Tibial nerve (tissue), 4 donors: ENCODE measurements around the gene NTRK1. TPM values are rescaled to one million over a fixed set of nuclear protein-coding genes. Genes with fewer than 3 reads are reported as not detected.
A peak's percentile ranks its signal among the peaks of the same experiment; 100 is the strongest.

Source experiments
- DNase-seq, 2 donors: peaks; one replicate each; pipeline ENCODE4 v3.0.0-alpha.2; 2019; ENCODE audit warnings: low spot score in 2 of 2
- H3K27ac ChIP-seq, 4 donors: fragments of 200-600 bp; sonication (generic) in 3 of 4; one replicate each; pipeline ENCODE4 v1.5.1; 2017 to 2019; ENCODE audit warnings: mild to moderate bottlenecking in 1 of 4
- H3K27me3 ChIP-seq, 2 donors: fragments of 200-600 bp; sonication (generic) in 1 of 2; one replicate each; pipeline versions ENCODE4 v1.5.1 to v1.6.0; 2017 to 2019
- H3K36me3 ChIP-seq, 3 donors: fragments of 200-600 bp; sonication (generic); one replicate each; pipeline ENCODE4 v1.5.1; 2018 to 2019
- H3K4me1 ChIP-seq, 4 donors: fragments of 200-600 bp; sonication (generic) in 3 of 4; one replicate each; pipeline ENCODE4 v1.5.1; 2017 to 2019
- H3K4me3 ChIP-seq, 4 donors: fragments of 200-600 bp; sonication (generic) in 3 of 4; one replicate each; pipeline ENCODE4 v1.5.1; 2017 to 2019; ENCODE audit warnings: mild to moderate bottlenecking in 1 of 4, moderate library complexity in 1 of 4
- H3K9me3 ChIP-seq, 4 donors: fragments of 200-600 bp; sonication (generic) in 3 of 4; one replicate each; pipeline ENCODE4 v1.5.1; 2017 to 2019
- EP300 ChIP-seq, 2 donors: sonication (generic); formaldehyde crosslinking; IDR thresholded peaks; one replicate each; pipeline ENCODE4 v1.6.1; 2017; ENCODE audit warnings: antibody characterized with exemption in 2 of 2, mild to moderate bottlenecking in 1 of 2
- POLR2A ChIP-seq, 2 donors: fragments of 450-650 bp; IDR thresholded peaks; one replicate each; pipeline ENCODE4 v1.6.1; 2017; ENCODE audit warnings: antibody characterized with exemption in 2 of 2, mild to moderate bottlenecking in 2 of 2, moderate library complexity in 2 of 2
- WGBS, 2 donors: methylation state at CpG; one replicate each; pipeline ENCODE4 v1.1.5; 2018; 5-methylcytosine and 5-hydroxymethylcytosine counted together
- total RNA-seq, 4 donors: library from RNA; depleted of rRNA; stranded (reverse); fragments of >200 nt; gene quantifications; one replicate each; pipeline ENCODE4 v1.1.0, GENCODE V29; 2016
- TF ChIP-seq, protein P1 (sequence below), 5 experiments: fragments of 200-600 bp in 3 of 5; fragments of 450-650 bp in 2 of 5; sonication (generic) in 3 of 5; IDR thresholded peaks; one replicate each; pipeline ENCODE4 v1.5.1; 2016 to 2019; ENCODE audit warnings: antibody characterized with exemption in 5 of 5, mild to moderate bottlenecking in 3 of 5, moderate library complexity in 2 of 5

Gene NTRK1
- total RNA-seq, 4 donors from 2014 or later: 0.22 to 0.42 (median 0.39) TPM; not detected in 1

DNA sequence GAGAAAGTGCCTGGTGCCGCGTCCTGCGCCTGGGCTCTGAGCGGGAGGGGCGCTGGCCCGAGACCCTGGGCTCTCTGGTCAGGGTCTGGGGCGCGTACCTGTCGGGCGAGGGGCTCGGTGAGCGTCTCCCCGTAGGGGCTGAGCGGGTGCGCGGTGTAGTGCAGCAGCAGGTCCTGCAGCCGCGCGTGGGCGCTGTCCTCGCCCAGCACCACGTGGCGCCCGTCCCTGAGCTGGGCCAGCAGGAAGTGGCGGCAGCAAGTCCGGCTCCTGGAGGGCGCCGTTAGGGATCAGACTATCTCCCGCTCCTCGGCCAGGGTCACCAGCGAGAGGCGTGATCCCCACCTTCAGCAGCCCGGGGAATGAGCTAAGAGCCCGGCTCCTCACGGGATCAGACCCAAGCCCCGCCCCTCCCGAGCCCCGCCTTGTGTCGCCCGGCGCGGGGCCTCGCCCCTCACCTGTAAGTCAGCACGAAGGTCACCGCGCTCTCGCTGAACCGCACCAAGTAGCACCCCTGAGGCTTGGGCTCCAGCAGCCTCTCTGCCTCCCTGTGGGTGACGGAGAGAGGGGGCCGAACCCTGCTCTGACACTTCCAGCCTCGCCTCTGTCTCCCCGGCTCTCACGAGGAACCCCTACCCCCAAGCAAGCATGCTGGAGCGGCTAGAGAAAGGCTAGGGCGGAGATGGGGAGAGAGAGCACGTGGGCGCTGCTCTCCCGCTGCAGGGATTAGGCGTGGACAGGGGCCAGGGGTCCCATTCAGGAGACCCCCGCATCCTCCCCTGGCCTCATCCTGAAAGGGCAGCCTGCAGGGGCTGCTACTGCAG is 46.7 kb upstream of the NTRK1 start:
- peak overlapping the region; percentile 27 to 60 (median 54) for H3K4me3 ChIP-seq
- no peaks in the 10 kb centered on the region for H3K9me3 ChIP-seq
- TF ChIP-seq POLR2A (IDR thresholded peaks at IDR 0.05) (no peak), EP300 (IDR thresholded peaks at IDR 0.05) (no peak)
- TF ChIP-seq, protein P1, sequence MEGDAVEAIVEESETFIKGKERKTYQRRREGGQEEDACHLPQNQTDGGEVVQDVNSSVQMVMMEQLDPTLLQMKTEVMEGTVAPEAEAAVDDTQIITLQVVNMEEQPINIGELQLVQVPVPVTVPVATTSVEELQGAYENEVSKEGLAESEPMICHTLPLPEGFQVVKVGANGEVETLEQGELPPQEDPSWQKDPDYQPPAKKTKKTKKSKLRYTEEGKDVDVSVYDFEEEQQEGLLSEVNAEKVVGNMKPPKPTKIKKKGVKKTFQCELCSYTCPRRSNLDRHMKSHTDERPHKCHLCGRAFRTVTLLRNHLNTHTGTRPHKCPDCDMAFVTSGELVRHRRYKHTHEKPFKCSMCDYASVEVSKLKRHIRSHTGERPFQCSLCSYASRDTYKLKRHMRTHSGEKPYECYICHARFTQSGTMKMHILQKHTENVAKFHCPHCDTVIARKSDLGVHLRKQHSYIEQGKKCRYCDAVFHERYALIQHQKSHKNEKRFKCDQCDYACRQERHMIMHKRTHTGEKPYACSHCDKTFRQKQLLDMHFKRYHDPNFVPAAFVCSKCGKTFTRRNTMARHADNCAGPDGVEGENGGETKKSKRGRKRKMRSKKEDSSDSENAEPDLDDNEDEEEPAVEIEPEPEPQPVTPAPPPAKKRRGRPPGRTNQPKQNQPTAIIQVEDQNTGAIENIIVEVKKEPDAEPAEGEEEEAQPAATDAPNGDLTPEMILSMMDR (IDR thresholded peaks at IDR 0.05): peak; percentile 48 to 76 (median 63)
- H3K4me1 ChIP-seq: peaks cover 0 to 22% (median 15%) of the 10 kb centered on the region in 4 donors
- no peaks in the 10 kb centered on the region for H3K27me3 ChIP-seq
- WGBS, 2 donors: 13 to 22% methylated on average over 27 to 29 of the region's 60 CpGs
- H3K27ac ChIP-seq: peak overlapping the region in 2 of 4 donors; percentile 44 to 45
- DNase-seq: peak; percentile 33 to 43
- no peaks in the 10 kb centered on the region for H3K36me3 ChIP-seq

GRCh38 chr1:156814571-156815260 is 45.9 kb upstream of the NTRK1 start:
- DNase-seq: no peak
- no peaks in the 10 kb centered on the region for H3K27me3 ChIP-seq
- H3K9me3 ChIP-seq: no peaks in the 10 kb centered on the region
- H3K27ac ChIP-seq: peak overlapping the region in 2 of 4 donors; percentile 61 to 68
- TF ChIP-seq POLR2A (IDR thresholded peaks at IDR 0.05): no peak
- no peaks in the 10 kb centered on the region for H3K36me3 ChIP-seq
- H3K4me1 ChIP-seq: peaks cover 0 to 22% (median 15%) of the 10 kb centered on the region in 4 donors
- WGBS, 2 donors: 81 to 88% methylated on average over 7 of the region's 7 CpGs
- H3K4me3 ChIP-seq: no peak overlapping the region

GRCh38 chr1:156815307-156815826 is 45.3 kb upstream of the NTRK1 start:
- Histone ChIP-seq H3K36me3 (no peaks in the 10 kb centered on the region), H3K4me3 (no peak overlapping the region), H3K27me3 (no peaks in the 10 kb centered on the region), H3K9me3 (no peaks in the 10 kb centered on the region), H3K4me1 (peaks cover 0 to 22% (median 15%) of the 10 kb centered on the region in 4 donors), H3K27ac (peak overlapping the region in 2 of 4 donors; percentile 61 to 68)
- TF ChIP-seq, protein P1 (IDR thresholded peaks at IDR 0.05): peak in 1 of 5 experiments; percentile 9
- TF ChIP-seq POLR2A (IDR thresholded peaks at IDR 0.05) (no peak), EP300 (IDR thresholded peaks at IDR 0.05) (peak in 1 of 2 donors; percentile 59)
- peak; percentile 26 to 50 for DNase-seq
- WGBS, 2 donors: 45 to 49% methylated on average over 5 of the region's 5 CpGs

DNA sequence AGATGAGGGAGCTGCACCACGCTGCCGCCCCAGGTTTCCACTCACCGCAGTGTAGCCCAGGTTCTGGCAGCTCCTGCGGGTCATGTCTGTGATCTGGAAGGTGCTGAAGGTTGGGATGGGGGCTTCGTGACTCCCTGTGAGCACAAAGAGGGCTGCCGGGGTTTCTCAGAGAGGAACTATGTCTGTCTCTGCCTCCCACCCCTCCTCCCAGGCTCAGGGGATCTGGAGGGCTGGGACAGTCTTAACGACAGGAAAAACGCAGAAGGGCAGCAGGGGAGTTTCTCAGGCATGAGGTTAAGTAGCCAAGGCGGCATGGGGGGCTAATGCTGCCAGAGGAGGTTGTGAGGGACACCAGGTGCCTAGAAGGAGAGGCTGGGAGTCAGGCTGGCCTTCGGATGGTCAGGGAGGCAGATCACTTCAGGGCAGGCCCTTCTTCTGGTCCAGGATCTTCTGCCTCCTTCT is 44.7 kb upstream of the NTRK1 start:
- Histone ChIP-seq H3K36me3 (no peaks in the 10 kb centered on the region), H3K27me3 (no peaks in the 10 kb centered on the region), H3K27ac (peak overlapping the region in 2 of 4 donors; percentile 58 to 61), H3K9me3 (no peaks in the 10 kb centered on the region), H3K4me3 (peak overlapping the region in 1 of 4 donors; percentile 22), H3K4me1 (peaks cover 0 to 22% (median 15%) of the 10 kb centered on the region in 4 donors)
- TF ChIP-seq, protein P1 (IDR thresholded peaks at IDR 0.05): no peak
- TF ChIP-seq POLR2A (IDR thresholded peaks at IDR 0.05): no peak
- TF ChIP-seq EP300 (IDR thresholded peaks at IDR 0.05): no peak
- no peak for DNase-seq
- 59 to 77% methylated on average over 7 to 10 of the region's 10 CpGs for WGBS, 2 donors

- 51 to 53% methylated on average over 10 of the region's 10 CpGs for WGBS, 2 donors
- Histone ChIP-seq H3K36me3 (no peaks in the 10 kb centered on the region), H3K9me3 (no peaks in the 10 kb centered on the region), H3K27me3 (no peaks in the 10 kb centered on the region), H3K4me1 (peaks cover 0 to 22% (median 15%) of the 10 kb centered on the region in 4 donors), H3K4me3 (peak within 1 kb of the TSS in 1 of 4 donors; percentile 22), H3K27ac (peak within 1 kb of the TSS in 2 of 4 donors; percentile 58 to 61)
- TF ChIP-seq, protein P1 (IDR thresholded peaks at IDR 0.05): no peak
- no peak for TF ChIP-seq POLR2A (IDR thresholded peaks at IDR 0.05)
- TF ChIP-seq EP300 (IDR thresholded peaks at IDR 0.05): peak in 1 of 2 donors; percentile 8
- no peak for DNase-seq
These were observed 43.9 kb upstream of the NTRK1 start, which contains the start of gene SH2D2A for GRCh38 chr1:156816561-156817328. Gene SH2D2A, minus strand, starts transcription at chr1:156816848. Its CDS starts 140 bp downstream, at chr1:156816708.
